ENCODE results near the gene SPRR2A. TPM values are rescaled to one million over a fixed set of nuclear protein-coding genes. Genes with fewer than 3 reads are reported as not detected.
"Not testable (repeated sequence)": the region's sequence is repeated elsewhere in the genome, so short reads cannot be mapped to it uniquely, and the experiment has no call there.

Gene SPRR2A
- total RNA-seq (2014; rRNA removed; shearing (Covaris generic)) = not detected in 2 replicates

DNA sequence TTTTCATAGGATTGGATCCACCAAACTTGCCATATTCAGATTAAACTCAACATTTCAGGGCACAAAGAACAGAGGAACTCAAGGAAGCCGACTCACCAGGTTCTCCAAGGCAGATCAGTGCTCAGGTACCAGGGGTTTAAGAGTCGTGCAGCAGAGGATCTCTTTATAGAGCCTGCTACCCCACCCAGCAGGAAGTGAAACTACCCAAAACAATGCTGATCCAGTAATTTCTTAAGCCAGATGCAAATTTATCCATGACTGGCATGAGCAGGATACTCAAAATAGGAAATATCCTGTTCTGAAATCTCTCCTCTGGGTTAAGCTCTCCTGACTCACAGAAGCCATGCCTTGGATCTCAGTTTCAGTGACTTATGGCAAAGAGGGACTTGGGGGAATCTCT, at the start of gene SPRR2A:
TSS of gene SPRR2A (minus strand) at position 138 of the 400 bp plus-strand sequence. CDS start 777 bp downstream, outside the sequence.
- H3K27ac ChIP-seq = no peak within 1 kb of the TSS
- no peak within 1 kb of the TSS for H3K4me3 ChIP-seq
- no peaks in the 10 kb centered on the region for H3K36me3 ChIP-seq
- no peaks in the 10 kb centered on the region for H3K4me1 ChIP-seq (replicated peaks)
- H3K9me3 ChIP-seq (replicated peaks) = no peaks in the 10 kb centered on the region
- no peak for DNase-seq (ENCODE audit: low read depth in 1 of 2, low spot score in 2 of 2)
- H3K27me3 ChIP-seq (replicated peaks) = no peaks in the 10 kb centered on the region

DNA sequence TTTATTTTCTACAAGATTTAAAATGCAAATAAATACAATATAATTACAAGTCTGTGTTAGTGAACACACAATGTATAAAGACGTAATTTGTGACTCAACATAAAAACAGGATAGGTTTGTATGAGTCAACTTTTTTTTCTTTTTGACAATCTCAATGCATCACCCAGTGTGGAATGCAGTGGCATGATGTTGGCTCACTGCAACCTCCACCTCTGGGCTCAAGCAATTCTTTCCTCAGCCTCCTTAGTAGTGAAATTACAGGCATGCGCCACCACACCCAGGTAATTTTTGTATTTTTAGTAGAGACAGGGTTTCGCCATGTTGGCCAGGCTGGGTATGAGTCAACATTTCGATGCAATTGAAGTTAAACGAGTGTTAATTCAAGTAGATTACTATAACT, 42.9 kb upstream of the SPRR2A start:
- Histone ChIP-seq H3K4me3 (no peak overlapping the region), H3K27me3 (replicated peaks) (no peaks in the 10 kb centered on the region), H3K36me3 (no peaks in the 10 kb centered on the region), H3K4me1 (replicated peaks) (no peaks in the 10 kb centered on the region), H3K9me3 (replicated peaks) (no peaks in the 10 kb centered on the region), H3K27ac (no peak overlapping the region)
- no peak for DNase-seq (ENCODE audit: low read depth in 1 of 2, low spot score in 2 of 2)

DNA sequence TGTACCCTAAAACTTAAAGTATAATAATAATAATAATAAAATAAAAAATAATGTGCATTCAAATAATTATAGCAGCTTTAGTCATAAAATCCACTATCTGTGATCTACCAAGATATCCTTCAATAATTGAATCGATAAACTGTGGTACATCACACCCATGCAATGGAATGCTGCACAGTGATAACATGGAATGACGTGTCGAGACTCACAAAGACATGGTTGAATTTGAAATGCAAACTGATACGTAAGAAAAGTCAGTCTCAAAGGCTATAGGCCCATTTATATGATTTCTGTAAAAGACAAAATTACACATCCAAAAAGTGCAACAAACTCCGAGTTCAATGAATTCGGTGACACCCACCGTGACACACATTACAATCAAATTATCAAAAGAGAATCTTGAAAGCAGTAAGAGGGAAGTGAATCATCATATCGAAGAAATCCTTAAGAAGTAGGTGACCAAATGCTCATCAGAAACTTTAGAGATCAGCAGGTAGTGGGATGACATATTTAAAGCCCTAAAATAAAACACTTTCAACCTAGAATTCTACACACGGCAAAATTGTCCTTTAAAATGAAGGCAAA, 42.2 kb upstream of the SPRR2A start:
- Histone ChIP-seq H3K27ac (no peak overlapping the region), H3K4me1 (replicated peaks) (no peaks in the 10 kb centered on the region), H3K4me3 (no peak overlapping the region), H3K36me3 (no peaks in the 10 kb centered on the region), H3K9me3 (replicated peaks) (no peaks in the 10 kb centered on the region), H3K27me3 (replicated peaks) (no peaks in the 10 kb centered on the region)
- no peak for DNase-seq (ENCODE audit: low read depth in 1 of 2, low spot score in 2 of 2)

DNA sequence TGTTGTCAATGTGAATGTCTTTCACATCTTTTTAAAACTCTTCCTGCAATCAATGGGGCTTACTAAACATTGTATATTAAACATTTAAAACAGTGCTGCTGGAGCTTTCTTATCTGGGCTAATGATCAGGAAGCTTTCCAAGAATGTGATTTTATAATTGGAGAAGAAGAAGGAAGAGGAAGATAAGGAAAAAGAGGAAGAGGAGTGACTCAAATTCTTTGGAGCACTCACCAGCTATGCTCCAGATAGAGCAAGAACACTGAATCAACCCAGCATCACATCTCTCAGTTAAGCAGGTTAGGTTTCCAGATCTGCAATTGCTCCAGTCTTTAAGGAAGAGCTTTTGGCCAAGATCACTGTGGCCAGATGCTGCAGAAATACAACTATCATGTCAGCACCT, 38.5 kb upstream of the SPRR2A start:
- no peaks in the 10 kb centered on the region for H3K9me3 ChIP-seq (replicated peaks)
- no peaks in the 10 kb centered on the region for H3K4me1 ChIP-seq (replicated peaks)
- DNase-seq (ENCODE audit: low read depth in 1 of 2, low spot score in 2 of 2) = no peak
- no peaks in the 10 kb centered on the region for H3K36me3 ChIP-seq
- H3K4me3 ChIP-seq = no peak overlapping the region
- H3K27me3 ChIP-seq (replicated peaks) = no peaks in the 10 kb centered on the region
- no peak overlapping the region for H3K27ac ChIP-seq

DNA sequence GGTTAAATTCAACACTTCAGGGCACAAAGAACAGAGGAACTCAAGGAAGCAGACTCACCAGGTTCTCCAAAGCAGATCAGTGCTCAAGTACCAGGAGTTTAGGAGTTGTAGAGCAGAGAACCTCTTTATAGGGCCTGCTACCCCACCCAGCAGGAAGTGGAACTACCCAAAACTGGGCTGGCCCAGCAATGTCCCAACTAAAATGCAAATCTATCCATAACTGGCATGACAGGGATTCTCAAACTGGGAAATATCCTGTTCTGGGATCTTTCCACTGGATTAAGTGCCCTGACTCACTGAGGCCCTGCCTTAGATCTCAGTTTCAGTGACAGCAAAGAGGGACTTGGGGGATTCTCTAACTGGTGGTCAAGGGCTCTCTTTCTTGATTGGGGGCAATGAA, 37.1 kb upstream of the SPRR2A start, which contains the start of gene SPRR2E:
TSS of gene SPRR2E (minus strand) at position 101 of the 400 bp plus-strand sequence. CDS start 775 bp downstream, outside the sequence.
- Histone ChIP-seq H3K4me3 (no peak within 1 kb of the TSS), H3K9me3 (replicated peaks) (no peaks in the 10 kb centered on the region), H3K36me3 (no peaks in the 10 kb centered on the region), H3K27ac (no peak within 1 kb of the TSS), H3K27me3 (replicated peaks) (no peaks in the 10 kb centered on the region), H3K4me1 (replicated peaks) (no peaks in the 10 kb centered on the region)
- no peak for DNase-seq (ENCODE audit: low read depth in 1 of 2, low spot score in 2 of 2)

DNA sequence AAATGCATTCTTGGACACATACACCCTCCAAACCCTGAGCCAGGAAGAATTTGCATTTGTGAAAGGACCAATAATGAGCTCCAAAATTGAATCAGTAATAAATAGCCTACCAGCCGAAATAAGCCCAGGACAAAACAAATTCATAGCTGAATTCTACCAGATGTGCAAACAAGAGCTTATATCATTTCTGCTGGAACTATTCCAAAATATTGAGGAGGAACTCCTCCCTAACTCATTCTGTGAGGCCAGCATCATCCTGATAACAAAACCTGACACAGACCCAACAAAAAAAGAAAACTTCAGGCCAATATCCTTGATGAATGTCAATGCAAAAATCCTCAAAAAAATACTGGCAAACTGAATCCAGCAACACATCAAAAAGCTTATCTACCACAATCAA, 30.3 kb upstream of the SPRR2A start:
- Histone ChIP-seq H3K27me3 (replicated peaks) (no peaks in the 10 kb centered on the region), H3K36me3 (no peaks in the 10 kb centered on the region), H3K4me1 (replicated peaks) (no peaks in the 10 kb centered on the region), H3K27ac (no peak overlapping the region), H3K9me3 (replicated peaks) (no peaks in the 10 kb centered on the region), H3K4me3 (no peak overlapping the region)
- DNase-seq (ENCODE audit: low read depth in 1 of 2, low spot score in 2 of 2) = no peak

DNA sequence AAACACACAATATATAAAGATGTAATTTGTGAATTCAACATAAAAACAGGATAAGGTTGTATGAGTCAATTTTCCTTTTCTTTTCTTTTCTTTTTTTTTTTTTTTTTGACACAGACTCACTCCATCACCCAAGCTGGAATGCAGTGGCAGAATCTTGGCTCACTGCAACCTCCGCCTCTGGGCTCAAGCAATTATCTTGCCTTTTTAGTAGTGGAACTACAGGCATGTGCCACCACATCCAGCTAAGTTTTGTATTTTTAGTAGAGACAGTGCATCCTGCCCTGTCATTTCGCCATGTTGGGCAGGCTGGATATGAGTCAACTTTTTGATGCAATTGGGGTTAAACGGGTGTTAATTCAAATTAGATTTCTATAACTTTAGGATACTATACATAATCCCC, 24.4 kb upstream of the SPRR2A start:
- H3K4me3 ChIP-seq = no peak overlapping the region
- H3K9me3 ChIP-seq (replicated peaks) = no peaks in the 10 kb centered on the region
- no peaks in the 10 kb centered on the region for H3K4me1 ChIP-seq (replicated peaks)
- no peak for DNase-seq (ENCODE audit: low read depth in 1 of 2, low spot score in 2 of 2)
- H3K36me3 ChIP-seq = no peaks in the 10 kb centered on the region
- no peaks in the 10 kb centered on the region for H3K27me3 ChIP-seq (replicated peaks)
- H3K27ac ChIP-seq = no peak overlapping the region

DNA sequence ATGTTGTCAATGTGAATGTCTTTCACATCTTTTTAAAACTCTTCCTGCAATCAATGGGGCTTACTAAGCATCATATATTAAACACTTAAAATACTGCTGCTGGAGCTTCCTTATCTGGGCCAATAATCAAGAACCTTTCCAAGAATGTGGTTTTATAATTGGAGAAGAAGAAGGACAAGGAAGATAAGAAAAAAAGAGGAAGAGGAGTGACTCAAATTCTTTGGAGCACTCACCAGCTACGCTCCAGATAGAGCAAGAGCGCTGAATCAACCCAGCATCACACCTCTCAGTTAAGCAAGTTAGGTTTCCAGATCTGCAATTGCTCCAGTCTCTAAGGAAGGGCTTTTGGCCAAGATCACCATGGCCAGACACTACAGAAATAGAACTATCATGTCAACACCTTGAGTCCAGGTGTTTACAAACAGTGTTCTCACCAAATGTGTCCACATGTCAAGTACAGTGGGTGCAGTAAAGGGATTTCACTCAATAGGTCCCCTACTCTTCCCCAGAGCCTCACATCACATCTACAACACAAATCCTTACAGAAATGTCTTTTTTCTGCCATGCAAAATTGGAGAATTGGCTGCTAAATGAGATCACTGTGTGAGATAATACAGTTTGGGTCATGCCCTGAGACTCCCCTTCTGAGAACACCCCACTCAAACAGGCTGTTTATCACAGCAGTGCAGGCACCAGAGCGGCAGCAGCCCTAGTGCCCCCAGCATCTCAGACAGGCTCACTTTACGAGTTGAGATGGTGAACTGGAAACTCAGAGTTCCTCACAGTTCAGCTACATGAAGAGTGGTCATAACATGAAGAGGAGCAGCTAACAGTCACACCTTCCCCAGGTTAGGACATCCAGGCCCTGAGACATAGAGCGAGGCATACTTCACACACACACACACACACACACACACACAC, 15.8 kb upstream of the SPRR2A start:
- no peak overlapping the region for H3K4me3 ChIP-seq
- no peaks in the 10 kb centered on the region for H3K27me3 ChIP-seq (replicated peaks)
- no peak overlapping the region for H3K27ac ChIP-seq
- H3K4me1 ChIP-seq (replicated peaks) = no peaks in the 10 kb centered on the region
- DNase-seq (ENCODE audit: low read depth in 1 of 2, low spot score in 2 of 2) = no peak
- no peaks in the 10 kb centered on the region for H3K36me3 ChIP-seq
- H3K9me3 ChIP-seq (replicated peaks) = no peaks in the 10 kb centered on the region

DNA sequence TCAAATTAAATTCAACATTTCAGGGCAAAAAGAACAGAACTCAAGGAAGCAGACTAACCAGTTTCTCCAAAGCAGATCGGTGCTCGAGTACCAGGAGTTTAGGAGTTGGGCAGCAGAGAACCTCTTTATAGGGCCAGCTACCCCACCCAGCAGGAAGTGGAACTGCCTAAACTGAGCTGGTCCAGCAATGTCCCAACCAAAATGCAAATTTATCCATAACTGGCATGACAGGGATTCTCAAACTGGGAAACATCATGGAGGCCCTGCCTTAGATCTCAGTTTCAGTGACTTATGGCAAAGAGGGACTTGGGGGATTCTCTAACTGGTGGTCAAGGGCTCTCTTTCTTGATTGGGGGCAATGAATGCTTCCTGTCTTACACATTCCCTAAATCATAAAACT, 14.2 kb upstream of the SPRR2A start, which contains the start of gene SPRR2B:
TSS of gene SPRR2B (minus strand) at position 101 of the 400 bp plus-strand sequence. CDS start 772 bp downstream, outside the sequence.
- H3K4me3 ChIP-seq = no peak within 1 kb of the TSS
- no peaks in the 10 kb centered on the region for H3K36me3 ChIP-seq
- H3K4me1 ChIP-seq (replicated peaks) = no peaks in the 10 kb centered on the region
- no peak within 1 kb of the TSS for H3K27ac ChIP-seq
- DNase-seq (ENCODE audit: low read depth in 1 of 2, low spot score in 2 of 2) = no peak
- no peaks in the 10 kb centered on the region for H3K27me3 ChIP-seq (replicated peaks)
- H3K9me3 ChIP-seq (replicated peaks) = no peaks in the 10 kb centered on the region

DNA sequence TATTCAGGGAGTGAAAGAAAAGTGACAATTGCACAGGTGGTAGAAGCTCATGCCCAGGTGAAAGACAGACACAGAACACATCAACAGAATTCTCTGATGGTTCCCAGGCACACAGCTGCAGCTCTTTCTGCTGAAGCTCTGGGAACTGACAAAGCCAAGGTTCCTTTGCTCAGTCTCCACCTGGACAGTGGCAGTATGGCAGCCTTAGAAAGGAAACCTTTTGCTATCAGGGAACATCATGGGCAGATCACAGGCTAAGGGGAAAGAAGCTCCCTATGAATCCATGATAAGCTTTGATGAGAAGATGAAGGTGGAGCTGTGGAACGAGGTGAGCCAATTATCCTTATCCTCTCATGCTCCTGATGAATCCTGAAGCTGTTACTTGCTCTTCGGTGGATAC, 12.9 kb upstream of the SPRR2A start:
- H3K4me3 ChIP-seq = no peak overlapping the region
- no peaks in the 10 kb centered on the region for H3K27me3 ChIP-seq (replicated peaks)
- H3K27ac ChIP-seq = no peak overlapping the region
- H3K4me1 ChIP-seq (replicated peaks) = no peaks in the 10 kb centered on the region
- no peaks in the 10 kb centered on the region for H3K9me3 ChIP-seq (replicated peaks)
- no peak for DNase-seq (ENCODE audit: low read depth in 1 of 2, low spot score in 2 of 2)
- H3K36me3 ChIP-seq = no peaks in the 10 kb centered on the region

DNA sequence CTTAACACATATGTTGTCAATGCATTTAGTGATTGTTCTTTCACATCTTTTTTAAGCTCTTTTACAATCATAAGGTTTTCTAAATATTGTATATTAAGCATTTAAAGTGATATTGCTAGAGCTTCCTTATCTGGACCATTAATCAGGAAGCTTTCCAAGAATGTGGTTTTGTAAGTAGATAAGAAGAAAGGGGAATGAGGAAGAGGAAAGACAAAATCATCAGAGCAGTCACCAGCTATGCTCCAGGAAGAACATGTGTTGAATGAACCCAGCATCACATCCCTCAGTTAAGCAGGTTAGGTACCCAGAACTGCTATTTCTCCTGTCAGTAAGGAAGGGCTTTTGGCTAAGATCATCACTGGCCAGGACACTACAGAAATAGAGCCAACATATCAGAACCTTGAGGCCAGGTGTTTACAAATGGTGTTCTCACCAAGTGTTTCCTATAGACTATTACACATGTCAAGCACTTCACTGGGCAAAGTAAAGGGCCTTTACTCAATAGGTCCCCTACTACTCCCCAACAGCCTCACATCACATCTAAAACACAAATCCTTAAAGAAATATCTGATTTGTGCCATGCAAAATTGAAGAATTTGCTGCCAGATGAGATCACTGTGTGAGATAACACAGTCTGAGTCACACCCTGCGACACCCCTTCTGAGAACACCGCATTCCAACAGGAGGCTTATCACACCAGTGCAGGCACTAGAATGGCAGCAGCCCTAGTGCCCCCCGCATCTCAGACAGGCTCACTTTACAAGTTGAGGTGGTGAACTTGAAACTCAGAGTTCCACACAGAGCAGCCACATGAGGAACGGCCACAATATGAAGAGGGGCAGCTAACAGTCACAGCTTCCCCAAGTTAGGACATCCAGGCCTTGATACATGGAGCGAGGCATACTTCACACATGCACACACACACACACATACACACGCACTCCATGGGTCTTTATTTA, 1.8 kb upstream of the SPRR2A start:
- Histone ChIP-seq H3K36me3 (no peaks in the 10 kb centered on the region), H3K27me3 (replicated peaks) (no peaks in the 10 kb centered on the region), H3K9me3 (replicated peaks) (no peaks in the 10 kb centered on the region), H3K4me1 (replicated peaks) (no peaks in the 10 kb centered on the region), H3K4me3 (no peak overlapping the region), H3K27ac (no peak overlapping the region)
- DNase-seq (ENCODE audit: low read depth in 1 of 2, low spot score in 2 of 2) = no peak

DNA sequence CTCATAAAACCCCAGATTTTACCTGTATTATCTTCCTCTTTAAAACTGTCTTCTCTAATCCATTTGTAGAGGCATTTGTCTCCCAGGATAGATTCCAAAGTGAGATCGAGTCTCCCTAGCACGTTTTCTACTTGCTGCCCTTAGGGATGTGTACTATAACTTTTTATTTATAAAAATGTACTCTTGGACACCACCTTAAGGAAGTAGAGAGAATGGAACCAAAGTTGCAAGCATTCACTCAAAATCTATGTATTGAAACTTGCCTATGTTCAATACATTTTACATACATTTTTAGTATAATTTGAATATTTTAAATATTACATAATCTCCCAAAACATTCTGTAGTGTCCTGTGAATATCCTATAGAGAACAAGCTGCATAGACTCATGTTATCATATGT, 842 bp upstream of the SPRR2A start:
- H3K4me1 ChIP-seq (replicated peaks) = no peaks in the 10 kb centered on the region

DNA sequence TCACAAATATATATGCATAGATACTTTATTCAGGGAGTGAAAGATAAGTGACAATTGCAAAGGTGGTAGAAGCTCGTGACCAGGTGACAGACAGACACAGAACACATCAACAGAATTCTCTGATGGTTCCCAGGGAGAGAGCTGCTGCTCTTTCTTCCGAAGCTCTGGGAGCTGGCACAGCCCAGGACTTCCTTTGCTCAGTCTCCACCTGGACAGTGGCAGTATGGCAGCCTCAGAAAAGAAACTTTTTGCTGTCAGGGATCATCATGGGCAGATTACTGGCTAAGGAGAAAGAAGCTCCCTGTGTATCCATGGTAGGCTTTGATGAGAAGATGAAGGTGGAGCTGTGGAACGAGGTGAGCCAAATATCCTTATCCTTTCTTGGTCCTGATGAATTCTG, 1.2 kb downstream of the SPRR2A start:
- not testable (repeated sequence) for H3K4me1 ChIP-seq (replicated peaks); H3K27me3 ChIP-seq (replicated peaks); H3K36me3 ChIP-seq; H3K27ac ChIP-seq; H3K9me3 ChIP-seq (replicated peaks); DNase-seq (ENCODE audit: low read depth in 1 of 2, low spot score in 2 of 2); H3K4me3 ChIP-seq

More for the DNA sequence above, 842 bp upstream of the SPRR2A start:
- Histone ChIP-seq H3K36me3 (no peaks in the 10 kb centered on the region), H3K27me3 (replicated peaks) (no peaks in the 10 kb centered on the region), H3K9me3 (replicated peaks) (no peaks in the 10 kb centered on the region), H3K4me3 (no peak overlapping the region), H3K27ac (no peak overlapping the region)
- DNase-seq (ENCODE audit: low read depth in 1 of 2, low spot score in 2 of 2) = no peak
